Type B pancreatic cell (in vitro differentiated cells): ENCODE measurements around the gene TMEM106A. TPM values are rescaled to one million over a fixed set of nuclear protein-coding genes. Genes with fewer than 3 reads are reported as not detected.

ENCODE experiments used
- DNase-seq: peaks from one replicate; pipeline ENCODE4 v3.0.0; 2021; ENCODE audit warnings: mixed read lengths; ENCODE audit not compliant: unreplicated experiment; ENCODE audit errors: extremely low spot score
- H3K27ac Mint-ChIP-seq: 2 replicates; pipeline ENCODE4 v1.8.0; 2021; ENCODE audit warnings: mild to moderate bottlenecking, mixed read lengths
- H3K27me3 Mint-ChIP-seq: 2 replicates; pipeline ENCODE4 v1.8.0; 2021; ENCODE audit warnings: mixed read lengths
- H3K36me3 Mint-ChIP-seq: 2 replicates; pipeline ENCODE4 v1.8.0; 2021; ENCODE audit warnings: mixed read lengths
- H3K4me1 Mint-ChIP-seq: one replicate; pipeline ENCODE4 v1.8.0; 2021; ENCODE audit warnings: mixed read lengths; ENCODE audit not compliant: unreplicated experiment
- H3K4me3 Mint-ChIP-seq: 2 replicates; pipeline ENCODE4 v1.8.0; 2021; ENCODE audit warnings: mild to moderate bottlenecking, mixed read lengths
- H3K9me3 Mint-ChIP-seq: 2 replicates; pipeline ENCODE4 v1.8.0; 2021; ENCODE audit warnings: mixed read lengths
- CTCF ChIP-seq: fragments of 200-600 bp; sonication (generic); conservative IDR thresholded peaks from 2 replicates; pipeline ENCODE4 v1.5.0; 2021; ENCODE audit warnings: antibody characterized with exemption, mild to moderate bottlenecking
- total RNA-seq: library from RNA; stranded (reverse); gene quantifications from 2 replicates; pipeline ENCODE4 v1.2.1, GENCODE V29; 2021; ENCODE audit warnings: low replicate concordance

The TMEM106A gene
- total RNA-seq, 1 donor from 2014 or later = 4.4 TPM

GRCh38 chr17:43212641-43213490, 1.2 kb downstream of the TMEM106A start:
- TF ChIP-seq CTCF = no peak
- Mint-ChIP-seq H3K36me3 (peaks cover 4% of the 10 kb centered on the region), H3K9me3 (no peaks in the 10 kb centered on the region), H3K4me1 (peaks cover 24% of the 10 kb centered on the region), H3K27me3 (no peaks in the 10 kb centered on the region), H3K27ac (peak overlapping the region; percentile 58), H3K4me3 (peak overlapping the region; percentile 95)
- DNase-seq = no peak

- peaks cover 4% of the 10 kb centered on the region for H3K36me3 Mint-ChIP-seq
- H3K9me3 Mint-ChIP-seq = no peaks in the 10 kb centered on the region
- no peak for TF ChIP-seq CTCF
- no peaks in the 10 kb centered on the region for H3K27me3 Mint-ChIP-seq
- H3K4me3 Mint-ChIP-seq = no peak overlapping the region
- DNase-seq = no peak
- peaks cover 24% of the 10 kb centered on the region for H3K4me1 Mint-ChIP-seq
- no peak overlapping the region for H3K27ac Mint-ChIP-seq
Measured at GRCh38 chr17:43213545-43213944, 1.9 kb downstream of the TMEM106A start.

- Mint-ChIP-seq H3K4me1 (peaks cover 24% of the 10 kb centered on the region), H3K27me3 (no peaks in the 10 kb centered on the region), H3K27ac (no peak overlapping the region), H3K9me3 (no peaks in the 10 kb centered on the region), H3K4me3 (no peak overlapping the region), H3K36me3 (no peaks in the 10 kb centered on the region)
- TF ChIP-seq CTCF = no peak
- no peak for DNase-seq
Measured at GRCh38 chr17:43215341-43215740, 3.7 kb downstream of the TMEM106A start.

- no peak for DNase-seq
Measured at GRCh38 chr17:43216369-43216761, 4.7 kb downstream of the TMEM106A start.

GRCh38 chr17:43216762-43217613, 5.3 kb downstream of the TMEM106A start:
- H3K27ac Mint-ChIP-seq = no peak overlapping the region
- H3K4me3 Mint-ChIP-seq = no peak overlapping the region
- peaks cover 16% of the 10 kb centered on the region for H3K4me1 Mint-ChIP-seq
- no peaks in the 10 kb centered on the region for H3K36me3 Mint-ChIP-seq
- no peak for TF ChIP-seq CTCF
- no peaks in the 10 kb centered on the region for H3K27me3 Mint-ChIP-seq
- no peak for DNase-seq
- no peaks in the 10 kb centered on the region for H3K9me3 Mint-ChIP-seq

More at GRCh38 chr17:43216369-43216761, 4.7 kb downstream of the TMEM106A start:
- H3K27ac Mint-ChIP-seq = no peak overlapping the region
- H3K4me3 Mint-ChIP-seq = no peak overlapping the region
- no peaks in the 10 kb centered on the region for H3K9me3 Mint-ChIP-seq
- TF ChIP-seq CTCF = no peak
- H3K4me1 Mint-ChIP-seq = peaks cover 22% of the 10 kb centered on the region
- no peaks in the 10 kb centered on the region for H3K27me3 Mint-ChIP-seq
- no peaks in the 10 kb centered on the region for H3K36me3 Mint-ChIP-seq
